Measurements from ENCODE around the gene ALDH1A3. TPM values are rescaled to one million over a fixed set of nuclear protein-coding genes. Genes with fewer than 3 reads are reported as not detected.

The ALDH1A3 gene
- total RNA-seq, 1 donor from 2014 or later, result 10.9 TPM

DNA sequence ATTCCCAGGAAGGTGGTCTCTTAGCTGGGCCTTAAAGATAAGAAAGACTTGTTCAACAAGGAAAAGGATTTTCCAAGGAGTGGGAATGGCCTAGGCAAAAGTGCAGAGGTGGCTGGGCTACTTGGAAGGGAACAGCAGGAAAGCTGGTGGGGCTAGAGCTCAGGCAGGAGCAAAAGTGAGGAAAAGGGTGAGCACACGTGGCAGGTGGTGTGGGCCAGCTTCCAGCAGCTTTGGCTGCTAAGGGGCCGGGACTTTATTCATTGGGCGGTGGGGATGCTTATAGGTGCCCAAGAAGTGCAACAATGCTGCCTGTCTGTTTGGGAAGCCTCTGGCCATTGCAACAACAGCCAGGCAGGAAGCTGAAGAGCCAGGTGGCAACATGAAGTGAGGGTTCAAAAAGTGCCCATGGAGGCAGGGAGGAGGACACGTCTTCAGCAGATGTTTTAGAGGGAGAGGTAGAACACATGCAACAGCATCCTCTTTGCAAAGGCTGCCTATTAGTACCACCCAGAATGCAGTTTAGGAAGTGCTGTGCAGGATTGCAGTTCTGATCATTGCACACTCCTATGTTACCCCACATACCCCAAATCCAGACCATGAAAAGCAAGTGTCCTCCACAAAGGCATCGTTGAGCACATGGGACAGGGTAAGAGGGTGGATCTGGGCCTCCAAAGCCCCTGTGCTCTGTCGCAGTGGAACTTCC lies 13.8 kb downstream of the ALDH1A3 start:
- TF ChIP-seq, protein P1, sequence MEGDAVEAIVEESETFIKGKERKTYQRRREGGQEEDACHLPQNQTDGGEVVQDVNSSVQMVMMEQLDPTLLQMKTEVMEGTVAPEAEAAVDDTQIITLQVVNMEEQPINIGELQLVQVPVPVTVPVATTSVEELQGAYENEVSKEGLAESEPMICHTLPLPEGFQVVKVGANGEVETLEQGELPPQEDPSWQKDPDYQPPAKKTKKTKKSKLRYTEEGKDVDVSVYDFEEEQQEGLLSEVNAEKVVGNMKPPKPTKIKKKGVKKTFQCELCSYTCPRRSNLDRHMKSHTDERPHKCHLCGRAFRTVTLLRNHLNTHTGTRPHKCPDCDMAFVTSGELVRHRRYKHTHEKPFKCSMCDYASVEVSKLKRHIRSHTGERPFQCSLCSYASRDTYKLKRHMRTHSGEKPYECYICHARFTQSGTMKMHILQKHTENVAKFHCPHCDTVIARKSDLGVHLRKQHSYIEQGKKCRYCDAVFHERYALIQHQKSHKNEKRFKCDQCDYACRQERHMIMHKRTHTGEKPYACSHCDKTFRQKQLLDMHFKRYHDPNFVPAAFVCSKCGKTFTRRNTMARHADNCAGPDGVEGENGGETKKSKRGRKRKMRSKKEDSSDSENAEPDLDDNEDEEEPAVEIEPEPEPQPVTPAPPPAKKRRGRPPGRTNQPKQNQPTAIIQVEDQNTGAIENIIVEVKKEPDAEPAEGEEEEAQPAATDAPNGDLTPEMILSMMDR (IDR thresholded peaks at IDR 0.05), result no peak
- peaks cover 0 to 18% of the 10 kb centered on the region in 2 donors for H3K4me1 ChIP-seq
- peak in 1 of 2 donors; percentile 41 for DNase-seq (ENCODE audit: low spot score in 2 of 2)
- no peak overlapping the region for H3K27ac ChIP-seq
- no peaks in the 10 kb centered on the region for H3K9me3 ChIP-seq
- no peaks in the 10 kb centered on the region for H3K36me3 ChIP-seq
- no peaks in the 10 kb centered on the region for H3K27me3 ChIP-seq
- H3K4me3 ChIP-seq, result no peak overlapping the region
- intact Hi-C loops (cut with DNase I), result no loop called here

DNA sequence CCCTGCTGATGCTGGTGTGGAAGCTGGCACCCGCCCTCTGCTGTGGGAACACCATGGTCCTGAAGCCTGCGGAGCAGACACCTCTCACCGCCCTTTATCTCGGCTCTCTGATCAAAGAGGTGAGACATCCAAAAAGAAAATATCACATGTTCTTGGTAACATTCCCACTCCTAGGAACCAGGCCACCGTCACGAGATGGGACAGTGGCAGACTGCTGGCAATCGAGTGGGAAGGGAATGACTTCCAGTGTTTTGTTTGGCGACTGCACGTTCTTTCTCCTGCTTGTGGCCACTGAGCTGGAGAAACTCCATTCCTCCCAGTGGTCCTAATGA lies 14.3 kb downstream of the ALDH1A3 start:
- Histone ChIP-seq H3K27me3 (no peaks in the 10 kb centered on the region), H3K4me3 (no peak overlapping the region)

DNA sequence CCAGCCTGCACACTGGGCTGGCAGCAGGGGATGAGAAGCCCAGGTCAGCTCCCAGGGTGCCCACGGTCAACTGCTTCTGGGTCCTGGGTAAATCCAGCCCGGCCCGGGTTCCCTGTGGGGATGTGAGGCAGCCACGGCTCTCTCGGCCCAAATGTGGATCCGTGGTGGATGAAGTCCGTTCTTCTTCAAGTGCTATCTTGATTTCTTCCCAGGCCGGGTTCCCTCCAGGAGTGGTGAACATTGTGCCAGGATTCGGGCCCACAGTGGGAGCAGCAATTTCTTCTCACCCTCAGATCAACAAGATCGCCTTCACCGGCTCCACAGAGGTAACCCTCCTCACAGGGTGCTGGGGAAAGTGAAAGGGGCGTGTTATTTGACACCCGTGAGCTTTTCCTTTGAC lies 16.1 kb downstream of the ALDH1A3 start:
- intact Hi-C loops (cut with DNase I), result no loop called here
- TF ChIP-seq, protein P1 (IDR thresholded peaks at IDR 0.05), result no peak

More for the DNA sequence above, 14.3 kb downstream of the ALDH1A3 start:
- DNase-seq (ENCODE audit: low spot score in 2 of 2), result peak in 1 of 2 donors; percentile 62
- intact Hi-C loops (cut with DNase I), result no loop called here
- H3K4me1 ChIP-seq, result peaks cover 0 to 19% of the 10 kb centered on the region in 2 donors
- no peaks in the 10 kb centered on the region for H3K36me3 ChIP-seq
- no peaks in the 10 kb centered on the region for H3K9me3 ChIP-seq
- H3K27ac ChIP-seq, result no peak overlapping the region
- TF ChIP-seq, protein P1 (IDR thresholded peaks at IDR 0.05), result no peak

DNA sequence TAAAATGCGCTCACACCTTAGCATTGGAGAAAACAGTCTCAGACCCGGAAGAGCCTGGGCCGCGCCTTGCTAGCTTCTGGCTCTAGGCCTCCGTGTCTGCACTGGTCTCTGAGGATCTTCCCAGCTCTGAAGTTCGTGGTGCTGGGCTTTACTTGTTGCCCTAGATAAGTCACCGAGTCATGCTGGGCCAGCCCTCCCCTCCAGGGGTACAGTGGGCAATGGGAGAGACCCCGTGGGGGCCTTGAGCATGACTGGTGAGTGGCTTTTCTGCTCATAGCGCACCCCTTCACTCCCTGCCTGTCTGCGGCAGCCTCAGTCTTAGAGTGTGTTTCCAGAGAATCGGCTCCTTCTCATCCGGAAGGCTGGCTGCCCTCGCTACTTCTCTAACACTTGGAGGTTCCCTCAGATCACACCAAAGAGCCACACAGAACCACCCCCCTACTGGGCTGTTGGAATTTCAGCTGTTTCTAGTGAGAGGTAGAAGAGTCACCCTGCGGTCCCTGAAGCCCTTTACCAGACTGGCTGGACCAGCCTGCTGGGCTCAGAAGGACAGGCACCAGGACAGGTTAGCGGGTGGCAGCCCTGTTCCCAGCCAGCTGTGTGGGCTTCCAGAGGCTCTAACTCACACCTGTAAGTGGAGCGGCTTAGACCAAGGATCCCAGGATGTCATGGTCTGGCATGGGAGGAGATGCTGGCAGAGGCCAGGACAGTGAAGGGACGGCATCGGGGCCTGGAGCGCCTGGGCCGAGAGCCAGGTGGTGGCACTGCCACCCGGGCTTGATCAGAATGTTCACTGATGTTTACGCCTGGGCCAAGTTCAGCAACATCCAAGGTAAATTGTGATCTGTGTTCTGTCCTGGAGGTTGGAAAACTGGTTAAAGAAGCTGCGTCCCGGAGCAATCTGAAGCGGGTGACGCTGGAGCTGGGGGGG lies 17.9 kb downstream of the ALDH1A3 start:
- H3K27ac ChIP-seq, result no peak overlapping the region
- H3K27me3 ChIP-seq, result no peaks in the 10 kb centered on the region
- intact Hi-C loops (cut with DNase I), result no loop called here
- no peak overlapping the region for H3K4me3 ChIP-seq
- TF ChIP-seq, protein P1 (IDR thresholded peaks at IDR 0.05), result no peak
- peaks cover 0 to 24% of the 10 kb centered on the region in 2 donors for H3K4me1 ChIP-seq
- no peaks in the 10 kb centered on the region for H3K36me3 ChIP-seq
- H3K9me3 ChIP-seq, result no peaks in the 10 kb centered on the region
- peak in 1 of 2 donors; percentile 56 for DNase-seq (ENCODE audit: low spot score in 2 of 2)

More for the DNA sequence above, 16.1 kb downstream of the ALDH1A3 start:
- no peak overlapping the region for H3K4me3 ChIP-seq
- H3K9me3 ChIP-seq, result no peaks in the 10 kb centered on the region
- DNase-seq (ENCODE audit: low spot score in 2 of 2), result no peak
- no peak overlapping the region for H3K27ac ChIP-seq
- H3K36me3 ChIP-seq, result no peaks in the 10 kb centered on the region
- no peaks in the 10 kb centered on the region for H3K27me3 ChIP-seq
- H3K4me1 ChIP-seq, result peaks cover 0 to 20% of the 10 kb centered on the region in 2 donors

DNA sequence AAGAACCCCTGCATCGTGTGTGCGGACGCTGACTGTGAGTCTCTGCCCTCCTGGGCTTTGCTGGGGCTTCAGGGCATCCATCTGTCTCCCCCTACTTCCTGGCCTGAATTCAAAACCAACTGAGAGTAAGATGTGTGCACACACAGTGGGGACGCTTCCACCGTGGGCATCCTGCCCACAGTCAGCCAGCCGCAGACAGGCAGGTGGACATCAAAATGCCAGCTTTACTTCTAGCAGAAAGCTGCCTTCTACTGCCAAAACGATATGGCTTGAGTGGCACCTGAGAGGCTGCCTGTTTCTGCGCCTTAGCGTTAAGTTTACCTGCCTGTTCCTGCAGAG lies 18.5 kb downstream of the ALDH1A3 start:
- DNase-seq (ENCODE audit: low spot score in 2 of 2), result peak in 1 of 2 donors; percentile 37
- TF ChIP-seq, protein P1 (IDR thresholded peaks at IDR 0.05), result no peak
- Histone ChIP-seq H3K4me3 (no peak overlapping the region), H3K36me3 (no peaks in the 10 kb centered on the region), H3K4me1 (peaks cover 0 to 28% of the 10 kb centered on the region in 2 donors), H3K27me3 (no peaks in the 10 kb centered on the region), H3K27ac (no peak overlapping the region), H3K9me3 (no peaks in the 10 kb centered on the region)
- intact Hi-C loops (cut with DNase I), result no loop called here

All from ascending aorta (tissue), 2 donors.